Activated CD4-positive, alpha-beta T cell treated with anti-CD3 and anti-CD28 coated beads for 24 hours (primary cell): ENCODE data around the gene ELOVL6.
A peak's percentile ranks its signal among the peaks of the same experiment; 100 is the strongest.
"Not testable (repeated sequence)": the region's sequence is repeated elsewhere in the genome, so short reads cannot be mapped to it uniquely, and the experiment has no call there.

Experiments
- DNase-seq, 2 donors: peaks; one replicate each; pipeline ENCODE4 v3.0.0-alpha.2; 2020; ENCODE audit warnings: low read depth in 2 of 2

The ELOVL6 gene

DNA sequence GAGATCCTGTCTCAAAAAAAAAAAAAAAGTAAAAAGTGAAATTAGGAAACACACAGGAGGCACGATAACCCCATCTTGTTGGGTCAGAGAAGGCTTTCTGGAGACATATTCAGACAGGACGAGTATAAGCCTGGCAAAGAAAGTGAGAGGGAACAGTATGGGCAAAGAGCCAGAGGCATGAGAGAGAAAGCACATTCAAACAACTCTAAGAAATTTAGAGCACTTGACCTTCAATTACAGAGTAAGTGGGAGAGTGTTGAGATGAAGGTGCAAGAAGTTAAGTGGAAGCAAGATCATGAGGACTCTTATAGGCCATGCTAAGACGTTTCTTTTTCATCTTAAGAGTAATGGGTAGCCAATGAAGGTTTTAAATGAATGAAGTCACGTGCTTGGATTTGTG, 70.4 kb downstream of the ELOVL6 start:
- no peak for DNase-seq

DNA sequence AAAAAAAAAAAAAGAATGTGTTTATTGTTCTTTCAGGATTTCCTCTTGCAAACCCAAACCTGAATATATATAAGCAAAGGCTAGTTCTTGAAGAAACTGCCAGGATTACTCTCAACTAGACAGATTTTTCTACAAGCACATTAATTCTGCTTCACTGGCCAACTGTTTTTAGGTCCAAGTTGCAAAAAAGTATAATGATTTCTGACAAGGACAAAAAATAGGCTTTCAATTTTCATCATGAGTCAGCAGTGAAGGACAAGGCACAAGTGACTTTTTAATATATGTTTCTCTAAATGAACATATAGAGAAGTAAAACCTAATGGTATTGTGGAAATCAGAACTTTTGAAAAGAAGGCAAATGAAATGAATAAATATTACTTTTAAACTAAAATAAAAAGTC, 73.7 kb downstream of the ELOVL6 start:
- no peak for DNase-seq

DNA sequence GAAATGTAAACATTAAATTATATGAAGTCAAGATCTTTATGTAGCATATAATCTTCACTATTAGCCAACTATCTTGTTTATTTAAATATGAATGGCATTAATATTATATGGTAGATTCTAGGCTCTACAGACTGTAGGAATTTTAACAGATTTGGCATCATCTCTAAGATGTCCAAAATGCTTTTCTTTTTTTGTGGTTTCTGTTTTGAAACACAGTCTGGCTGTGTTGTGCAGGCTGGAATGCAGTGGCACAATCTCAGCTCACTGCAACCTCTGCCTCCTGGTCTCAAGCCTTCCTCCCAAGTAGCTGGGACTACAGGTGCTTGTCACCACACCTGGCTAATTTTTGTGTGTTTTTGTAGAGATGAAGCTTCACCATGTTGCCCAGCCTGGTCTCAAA, 76.2 kb downstream of the ELOVL6 start:
- DNase-seq = no peak

DNA sequence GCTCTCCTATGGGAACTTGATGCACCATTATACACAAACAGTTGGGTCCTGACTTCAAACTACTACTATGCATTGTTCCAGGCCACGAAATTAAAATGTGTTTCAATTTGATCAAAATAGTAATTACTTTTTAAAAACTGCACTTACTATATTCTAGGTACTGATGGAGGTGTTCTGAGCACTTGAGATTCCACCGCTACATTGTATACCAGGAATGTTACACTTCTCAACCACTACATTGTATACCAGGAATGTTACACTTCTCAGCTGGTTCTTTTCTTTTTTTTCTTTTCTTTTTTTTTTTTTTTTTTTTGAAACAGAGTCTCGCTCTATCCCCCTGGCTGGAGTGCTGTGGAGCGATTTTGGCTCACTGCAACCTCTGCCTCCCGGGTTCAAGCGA, 77.9 kb downstream of the ELOVL6 start:
- no peak for DNase-seq

DNA sequence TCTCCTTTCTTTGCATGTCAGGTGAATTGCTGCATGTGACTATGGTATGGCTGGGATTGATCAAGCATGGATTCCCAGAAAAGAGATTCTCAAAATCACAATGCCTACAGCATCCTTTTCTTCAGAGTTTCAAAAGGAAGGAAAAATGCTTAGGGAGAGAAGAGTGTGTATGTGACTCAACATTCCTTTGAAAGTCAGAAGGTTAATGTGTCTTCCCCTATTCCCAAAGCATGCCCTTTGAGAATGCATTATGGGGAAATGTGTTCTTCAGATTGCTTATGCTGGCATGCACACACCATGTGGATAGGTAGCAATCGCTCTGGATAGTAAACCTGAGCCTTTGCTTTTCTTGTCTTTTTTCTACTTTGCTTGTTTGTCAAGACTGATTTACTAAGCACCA, 78.5 kb downstream of the ELOVL6 start:
- no peak for DNase-seq

DNA sequence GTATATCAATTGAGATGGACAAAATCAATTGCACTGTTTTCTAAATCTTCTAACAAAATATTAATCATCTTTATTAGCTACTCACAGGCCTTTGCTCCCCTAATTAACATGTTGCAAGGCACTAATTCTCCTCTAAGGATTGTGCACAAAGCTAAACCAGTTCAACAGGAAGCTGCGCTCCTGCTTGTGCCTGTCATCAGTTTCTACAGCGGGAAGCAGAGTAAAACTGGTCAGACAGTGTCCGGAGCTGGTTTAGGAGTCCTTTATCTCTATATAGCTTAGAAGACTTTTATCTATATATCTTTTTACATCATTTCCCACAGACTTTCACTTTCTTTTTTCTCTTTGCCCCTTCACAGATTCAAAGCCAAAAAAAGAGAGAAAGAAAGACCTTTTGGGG, 79.1 kb downstream of the ELOVL6 start:
- DNase-seq = no peak

DNA sequence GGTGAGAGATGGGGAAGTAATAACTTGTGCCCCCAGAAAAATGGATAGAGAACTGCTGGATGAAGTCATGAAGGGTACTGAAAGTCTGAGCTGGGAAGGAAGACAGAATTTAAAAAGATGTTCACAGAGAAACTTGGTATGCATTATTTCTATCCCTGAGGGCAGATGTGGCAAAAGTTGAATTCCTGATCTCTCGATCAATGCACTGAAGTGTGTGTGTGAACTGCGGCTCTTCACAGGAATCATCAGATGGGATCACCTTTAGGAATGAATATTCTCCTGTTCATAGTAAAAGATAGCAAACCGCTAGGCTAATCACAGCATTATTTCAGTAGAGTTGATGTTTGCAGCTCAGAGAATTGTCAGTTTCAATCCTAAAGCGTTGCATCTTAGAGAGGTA, 86.4 kb downstream of the ELOVL6 start:
- DNase-seq = no peak

DNA sequence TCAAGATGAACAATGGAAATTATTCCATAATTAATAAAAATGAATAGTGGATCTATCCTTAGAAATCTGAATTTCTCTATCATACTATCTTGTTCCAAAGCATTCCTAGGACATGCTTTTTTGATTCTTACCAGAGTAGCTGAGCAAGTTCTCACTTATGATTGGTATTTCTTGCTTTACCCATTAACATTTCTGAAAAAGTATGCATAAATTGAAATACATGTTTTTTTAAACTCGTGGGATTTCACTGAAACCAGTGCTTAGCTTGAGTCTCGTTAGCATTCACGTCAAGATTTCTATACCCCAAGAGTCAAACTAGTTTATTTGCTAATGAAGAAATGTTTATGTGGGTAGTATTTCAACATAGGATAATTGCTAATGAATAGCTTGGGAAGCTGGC, 89.0 kb downstream of the ELOVL6 start:
- no peak for DNase-seq

DNA sequence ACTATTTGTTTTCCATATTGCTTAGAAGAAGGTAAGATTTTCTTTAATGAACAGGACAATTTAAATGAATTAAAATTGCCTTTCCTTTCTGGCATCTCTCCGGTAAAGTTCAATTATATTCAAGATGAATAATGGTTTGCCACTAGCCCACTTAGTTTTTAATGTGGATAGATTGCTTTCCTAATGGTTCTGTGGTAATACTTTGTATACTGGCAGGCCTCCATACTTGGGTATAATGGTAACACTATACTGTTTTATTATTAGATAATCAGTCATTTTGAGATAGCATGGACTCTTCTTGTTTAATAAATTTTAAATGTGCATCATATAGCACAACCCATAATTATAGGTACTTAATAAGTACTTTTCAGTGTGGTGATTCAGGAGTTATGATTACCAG, 89.5 kb downstream of the ELOVL6 start:
- DNase-seq = no peak

DNA sequence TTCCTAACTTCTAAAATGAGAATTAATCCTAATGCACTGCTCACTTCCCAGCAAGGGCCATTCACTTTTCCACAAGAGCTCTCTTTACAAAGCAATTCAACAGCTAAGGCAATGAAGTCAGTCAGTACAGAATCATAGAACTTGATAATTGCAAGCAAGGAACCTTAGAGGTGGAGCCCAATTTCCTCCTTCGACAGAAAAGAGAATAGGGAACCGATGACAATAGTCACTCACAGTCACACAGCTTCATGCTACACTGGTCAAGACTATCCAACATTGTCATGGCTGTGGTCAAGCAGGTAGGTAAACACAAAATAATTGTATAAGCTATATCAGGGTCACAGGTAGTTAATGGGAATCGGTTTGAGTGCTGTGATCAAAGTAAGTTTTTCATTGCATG, 90.0 kb downstream of the ELOVL6 start:
- DNase-seq = no peak

DNA sequence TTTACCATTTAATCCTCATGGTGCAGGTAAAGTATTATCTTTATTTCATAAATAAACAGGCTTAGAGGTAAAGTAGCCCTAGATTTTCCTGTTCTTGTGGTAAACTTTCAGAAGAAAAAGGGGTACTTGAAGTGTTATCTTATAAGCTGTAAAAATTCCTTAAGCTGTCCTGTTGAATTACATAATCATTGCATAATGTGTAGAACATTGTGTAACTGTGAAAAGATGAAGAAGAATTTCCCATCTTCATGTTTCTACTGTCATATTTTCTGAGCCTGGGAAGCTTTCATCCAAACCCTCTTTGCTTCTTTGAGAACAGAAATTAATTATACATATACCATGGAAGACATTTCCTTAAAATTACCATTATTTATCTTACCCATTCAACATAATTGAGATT, 90.5 kb downstream of the ELOVL6 start:
- no peak for DNase-seq

DNA sequence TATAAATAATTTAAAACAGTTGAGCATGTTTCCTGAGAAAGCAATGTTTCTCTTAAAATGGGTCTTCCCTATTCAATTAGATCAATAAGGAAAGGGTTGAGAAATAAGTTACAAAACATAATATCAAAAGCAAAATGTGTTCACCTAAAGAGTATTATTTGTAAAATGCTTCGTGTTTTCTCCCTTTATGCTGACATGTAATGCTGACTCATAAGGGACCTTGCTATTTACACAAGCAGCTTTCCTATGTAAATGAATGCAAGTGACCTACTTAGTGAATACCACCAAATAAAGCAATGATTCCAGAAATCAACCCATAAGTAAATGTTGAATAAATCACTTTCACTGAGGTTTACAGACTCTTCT, 91.5 kb downstream of the ELOVL6 start:
- no peak for DNase-seq

DNA sequence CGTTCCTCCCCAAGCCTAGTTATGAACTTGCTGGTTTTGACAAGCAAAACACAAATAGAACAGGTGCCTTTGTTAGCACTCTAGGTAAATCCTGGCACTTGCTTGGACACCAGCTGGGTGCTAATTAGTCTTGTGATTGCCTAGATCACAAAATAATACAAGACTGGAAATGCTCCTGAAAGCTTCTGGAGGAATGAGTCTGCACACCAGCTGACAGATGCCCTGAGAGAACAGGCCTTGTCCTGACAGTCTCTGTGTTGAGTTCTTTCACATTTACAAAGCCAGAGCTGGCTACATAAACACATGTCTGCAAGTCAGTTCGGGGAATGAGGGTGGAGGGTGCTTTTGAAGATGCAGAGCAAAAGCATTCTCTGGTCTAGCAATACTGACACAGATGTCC, 93.8 kb downstream of the ELOVL6 start:
- no peak for DNase-seq

DNA sequence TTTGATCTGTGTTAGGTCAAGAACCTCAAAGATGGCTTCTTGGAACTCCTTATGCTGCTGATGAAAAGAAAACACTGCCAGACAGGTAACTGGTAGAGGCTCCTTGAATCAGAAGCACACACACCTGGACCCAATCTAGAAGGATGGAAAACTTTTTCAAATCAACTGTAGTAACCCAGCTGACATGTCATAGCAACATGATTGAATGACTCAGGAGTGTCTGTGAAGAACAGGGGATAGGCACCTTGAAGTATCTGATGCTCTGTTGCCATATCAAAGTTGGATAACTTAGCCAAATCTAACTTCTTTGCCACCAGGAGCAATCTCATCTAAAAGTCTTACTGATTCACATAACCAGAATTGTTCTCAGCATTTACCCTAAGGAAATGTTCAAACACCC, 98.8 kb downstream of the ELOVL6 start:
- no peak for DNase-seq

DNA sequence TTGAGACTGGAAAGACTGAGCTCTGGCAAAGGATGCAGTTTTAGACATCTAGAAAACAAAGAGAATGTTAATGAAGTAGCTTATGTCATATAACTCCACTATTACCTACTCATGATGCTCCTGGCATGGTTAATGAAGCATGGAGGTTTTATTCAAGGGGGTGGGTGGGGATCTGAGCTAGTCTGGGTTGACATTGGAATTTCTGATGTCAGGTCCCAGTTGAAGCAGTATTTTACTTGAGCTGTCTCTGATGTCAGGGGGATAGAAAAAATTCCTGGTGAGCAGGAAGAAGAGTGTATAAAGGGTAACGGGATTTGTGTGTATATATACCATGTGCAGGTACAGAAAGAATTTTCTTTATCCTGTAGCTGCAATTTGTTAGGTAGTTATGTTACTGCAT, 102.0 kb downstream of the ELOVL6 start:
- DNase-seq = no peak

DNA sequence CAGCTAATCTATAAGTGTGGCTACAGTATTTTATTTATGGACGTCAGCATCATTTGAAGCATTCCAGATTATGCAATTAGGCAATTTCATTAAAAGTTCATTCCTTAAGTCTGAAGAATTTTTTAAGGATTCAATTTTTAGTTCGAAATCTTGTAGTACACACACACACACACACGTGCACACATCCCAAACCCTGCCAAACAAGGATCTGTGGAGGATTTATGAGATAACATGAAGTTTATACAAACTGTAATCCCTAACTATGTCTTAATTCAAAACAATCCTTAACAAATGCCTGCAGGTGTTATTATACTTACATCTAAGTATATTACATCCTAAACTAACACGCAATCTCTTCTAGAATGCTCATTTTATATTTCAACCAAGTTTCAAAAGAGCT, 105.8 kb downstream of the ELOVL6 start:
- DNase-seq = no peak

DNA sequence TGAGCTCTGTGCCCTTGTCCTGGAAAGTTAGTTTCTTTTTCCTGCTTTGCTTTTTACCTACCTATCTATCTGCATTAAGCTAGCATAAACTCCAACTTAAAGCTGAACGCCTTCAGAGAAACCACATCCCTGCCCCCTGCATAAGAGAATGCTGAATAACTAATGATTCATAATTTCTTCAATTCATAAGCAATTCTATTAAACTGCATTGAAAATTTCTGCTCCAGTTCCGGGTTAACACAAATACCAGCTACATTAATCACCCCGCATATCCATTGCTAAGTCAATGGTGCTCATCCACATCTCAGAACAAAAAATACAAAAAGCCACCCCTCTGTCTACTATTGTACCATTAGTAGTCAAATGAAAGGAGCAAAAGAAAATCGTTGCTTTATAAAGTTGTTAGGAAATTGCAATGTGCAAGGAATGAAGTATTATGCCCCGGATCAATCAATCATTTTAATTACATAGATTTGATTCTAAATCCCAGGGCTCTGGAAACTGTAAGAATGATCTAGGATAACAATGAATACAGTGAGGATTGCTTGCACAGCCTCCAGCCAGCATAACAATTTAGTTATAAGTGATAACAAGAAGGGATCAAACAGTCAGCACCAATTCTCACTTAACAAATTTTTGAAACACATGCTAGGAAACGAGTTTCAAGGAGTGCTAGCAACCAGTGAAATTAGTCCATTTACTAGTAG, 106.8 kb downstream of the ELOVL6 start:
- no peak for DNase-seq

DNA sequence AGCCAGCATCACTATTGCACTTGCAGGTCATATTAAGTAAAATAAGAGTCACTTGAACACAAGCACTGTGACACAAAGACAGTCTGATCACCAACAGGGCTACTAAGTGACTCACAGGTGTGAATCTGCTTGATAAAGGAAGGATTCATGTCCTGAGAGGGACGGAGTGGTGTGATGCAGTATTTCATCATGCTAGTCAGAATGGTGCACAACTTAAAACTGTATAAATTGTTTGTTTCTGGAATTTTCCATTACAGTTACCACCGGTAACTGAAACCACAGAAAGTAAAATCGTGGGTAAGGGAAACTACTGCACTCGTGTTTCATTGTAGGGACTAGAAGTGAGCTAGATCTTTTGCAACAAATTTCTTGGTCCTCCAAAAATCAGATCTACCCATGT, 109.7 kb downstream of the ELOVL6 start:
- peak in 1 of 2 donors; percentile 11 for DNase-seq

DNA sequence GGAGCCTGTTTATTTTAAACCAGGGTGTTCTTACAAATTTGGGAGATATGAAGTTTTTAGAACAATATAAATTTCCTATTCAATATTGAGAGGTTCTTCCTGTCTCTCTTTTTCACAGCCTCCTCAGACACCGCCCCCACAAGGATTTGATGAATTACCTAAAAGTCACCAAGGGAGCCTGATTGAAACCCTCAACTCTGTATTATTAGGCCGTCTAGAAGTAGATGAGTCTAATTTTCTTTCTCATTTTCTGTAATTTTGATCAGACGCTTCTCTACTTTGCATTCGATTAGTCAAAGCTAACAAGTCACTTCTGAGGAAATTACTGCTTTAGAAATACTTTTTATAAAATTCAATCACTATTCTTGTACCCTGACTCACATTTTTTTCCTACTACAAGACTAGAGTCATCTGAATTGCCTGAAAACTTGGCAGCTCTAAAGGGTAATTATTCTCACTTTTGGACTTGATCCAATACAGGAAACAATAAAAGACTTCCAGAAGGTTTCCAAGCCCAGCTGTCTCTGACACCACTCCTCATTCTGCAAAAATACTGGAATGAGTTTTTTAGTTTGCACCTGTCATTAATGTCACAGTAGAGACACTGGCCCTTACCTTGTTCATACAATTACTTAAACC, 111.2 kb downstream of the ELOVL6 start:
- no peak for DNase-seq

DNA sequence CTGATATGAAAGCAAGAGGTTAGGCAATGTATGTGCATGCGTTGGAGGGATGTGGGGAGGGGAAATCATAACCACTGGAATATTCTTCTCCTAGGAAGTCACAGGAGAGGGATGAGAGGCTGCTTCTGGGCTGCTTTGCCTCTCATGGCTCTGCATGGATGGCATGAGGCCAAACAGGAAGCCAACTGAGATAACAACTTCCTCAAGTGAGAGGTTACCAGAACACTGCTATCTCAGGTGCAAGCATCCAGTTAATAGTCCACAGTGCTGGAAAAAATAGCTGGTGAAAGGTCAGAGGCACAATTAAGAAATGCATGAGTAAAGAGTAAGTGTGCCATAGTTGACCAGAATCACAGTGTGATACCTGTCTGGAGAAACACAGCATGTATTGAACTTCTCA, 113.3 kb downstream of the ELOVL6 start:
- DNase-seq = no peak

DNA sequence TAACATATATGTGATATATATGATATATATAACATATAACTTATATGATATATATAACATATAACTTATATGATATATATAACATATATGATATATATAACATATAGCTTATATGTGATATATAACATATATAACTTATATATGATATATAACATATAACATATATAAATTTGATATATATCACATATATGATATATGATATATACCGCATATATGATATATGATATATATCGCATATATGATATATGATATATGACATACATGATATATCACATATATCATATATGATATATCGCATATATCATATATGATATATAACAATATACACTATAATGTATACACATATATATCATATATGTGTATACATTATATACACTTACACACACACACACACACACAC, 114.3 kb downstream of the ELOVL6 start:
- DNase-seq = no peak

DNA sequence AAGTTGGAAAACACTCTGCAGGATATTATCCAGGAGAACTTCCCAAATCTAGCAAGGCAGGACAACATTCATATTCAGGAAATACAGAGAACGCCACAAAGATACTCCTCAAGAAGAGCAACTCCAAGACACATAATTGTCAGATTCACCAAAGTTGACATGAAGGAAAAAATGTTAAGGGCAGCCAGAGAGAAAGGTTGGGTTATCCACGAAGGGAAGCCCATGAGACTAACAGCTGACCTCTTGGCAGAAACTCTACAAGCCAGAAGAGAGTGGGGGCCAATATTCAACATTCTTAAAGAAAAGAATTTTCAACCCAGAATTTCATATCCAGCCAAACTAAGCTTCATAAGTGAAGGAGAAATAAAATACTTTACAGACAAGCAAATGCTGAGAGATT, 120.3 kb downstream of the ELOVL6 start:
- not testable (repeated sequence) for DNase-seq

DNA sequence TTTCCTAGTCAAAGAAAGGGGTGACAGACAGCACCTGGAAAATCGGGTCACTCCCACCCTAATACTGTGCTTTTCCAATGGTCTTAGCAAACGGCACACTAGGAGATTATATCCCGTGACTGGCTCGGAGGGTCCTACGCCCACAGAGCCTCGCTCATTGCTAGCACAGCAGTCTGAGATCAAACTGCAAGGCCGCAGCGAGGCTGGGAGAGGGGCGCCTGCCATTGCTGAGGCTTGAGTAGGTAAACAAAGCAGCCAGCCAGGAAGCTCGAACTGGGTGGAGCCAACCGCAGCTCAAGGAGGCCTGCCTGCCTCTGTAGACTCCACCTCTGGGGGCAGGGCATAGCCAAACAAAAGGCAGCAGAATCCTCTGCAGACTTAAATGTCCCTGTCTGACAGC, 121.6 kb downstream of the ELOVL6 start:
- not testable (repeated sequence) for DNase-seq

DNA sequence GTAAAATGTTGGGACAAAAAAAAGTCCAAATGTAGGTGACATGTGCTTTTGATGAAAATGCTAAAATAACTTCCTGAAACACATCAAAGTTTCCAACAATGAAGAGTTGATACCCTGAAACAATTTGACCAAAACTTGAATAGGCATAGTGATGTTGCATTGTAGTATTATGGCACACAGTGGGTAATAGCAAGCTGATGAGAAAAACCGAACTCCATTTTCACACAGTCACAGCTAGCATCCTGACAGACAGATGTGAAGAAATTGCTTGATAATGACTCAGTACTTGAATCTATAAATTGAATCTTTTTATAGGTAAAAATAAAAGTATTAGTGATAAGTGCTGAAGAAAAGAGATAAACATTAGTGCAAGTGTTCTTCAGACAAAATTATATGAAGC, 122.5 kb downstream of the ELOVL6 start:
- DNase-seq = no peak
